GM18519 (cell line): ENCODE results near the gene S100PBP.

ENCODE experiments used
- ATAC-seq: cut with Tn5 transposase; IDR thresholded peaks from one replicate; pipeline ENCODE4 v1.9.1; 2021; ENCODE audit warnings: mild to moderate bottlenecking, moderate library complexity; ENCODE audit not compliant: unreplicated experiment, low FRiP score

The S100PBP gene

DNA sequence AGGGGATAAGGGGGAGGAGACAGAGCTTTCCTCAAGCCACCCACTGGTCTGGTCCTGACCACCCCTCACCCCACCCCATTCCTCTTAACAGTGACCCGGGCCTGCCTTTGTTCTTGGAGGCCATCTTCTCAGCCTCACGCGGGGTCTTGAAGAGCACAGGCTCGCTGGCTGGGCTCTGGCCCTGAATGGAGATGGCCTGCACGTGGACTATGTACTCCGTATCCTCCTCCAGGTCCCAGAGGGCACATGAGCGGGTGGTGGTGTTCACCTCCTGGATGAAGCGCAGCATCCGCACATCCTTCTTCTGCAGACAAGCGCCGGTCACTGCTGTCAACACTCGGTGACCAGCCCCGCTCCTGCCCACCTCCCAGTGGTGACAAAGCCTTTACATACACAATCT lies 50.6 kb downstream of the S100PBP start:
- ATAC-seq: no peak

DNA sequence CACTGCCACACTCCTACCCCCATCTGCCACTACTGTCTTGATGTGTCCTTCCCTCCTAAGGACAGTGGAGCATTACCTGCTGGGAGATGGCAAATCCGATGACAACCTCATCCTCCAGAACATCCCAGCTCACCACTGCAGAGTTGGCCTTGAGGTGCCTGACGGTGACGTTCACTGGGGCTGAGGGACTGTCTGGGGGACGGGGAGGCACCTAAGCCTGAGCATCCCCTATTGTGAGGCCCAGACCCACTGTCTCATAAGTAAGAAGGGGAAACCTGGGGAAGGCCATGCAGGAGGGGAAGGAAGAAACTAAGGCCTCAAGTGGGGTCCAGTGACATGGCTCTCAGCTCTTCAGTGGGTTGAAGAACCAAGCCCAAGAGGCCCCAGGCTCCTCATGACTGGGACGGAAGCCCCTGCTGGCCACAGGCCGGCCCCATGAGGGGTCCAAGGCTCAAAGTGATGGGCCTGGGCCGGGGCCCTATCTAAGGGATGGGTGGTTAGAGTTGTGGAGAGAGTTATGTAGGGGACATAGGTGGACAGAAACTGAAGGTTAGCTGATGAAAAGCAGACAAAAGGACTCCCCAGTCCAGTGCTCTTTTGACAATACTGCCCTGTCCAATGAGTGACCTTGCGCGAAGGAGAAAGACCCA lies 51.5 kb downstream of the S100PBP start:
- no peak for ATAC-seq

DNA sequence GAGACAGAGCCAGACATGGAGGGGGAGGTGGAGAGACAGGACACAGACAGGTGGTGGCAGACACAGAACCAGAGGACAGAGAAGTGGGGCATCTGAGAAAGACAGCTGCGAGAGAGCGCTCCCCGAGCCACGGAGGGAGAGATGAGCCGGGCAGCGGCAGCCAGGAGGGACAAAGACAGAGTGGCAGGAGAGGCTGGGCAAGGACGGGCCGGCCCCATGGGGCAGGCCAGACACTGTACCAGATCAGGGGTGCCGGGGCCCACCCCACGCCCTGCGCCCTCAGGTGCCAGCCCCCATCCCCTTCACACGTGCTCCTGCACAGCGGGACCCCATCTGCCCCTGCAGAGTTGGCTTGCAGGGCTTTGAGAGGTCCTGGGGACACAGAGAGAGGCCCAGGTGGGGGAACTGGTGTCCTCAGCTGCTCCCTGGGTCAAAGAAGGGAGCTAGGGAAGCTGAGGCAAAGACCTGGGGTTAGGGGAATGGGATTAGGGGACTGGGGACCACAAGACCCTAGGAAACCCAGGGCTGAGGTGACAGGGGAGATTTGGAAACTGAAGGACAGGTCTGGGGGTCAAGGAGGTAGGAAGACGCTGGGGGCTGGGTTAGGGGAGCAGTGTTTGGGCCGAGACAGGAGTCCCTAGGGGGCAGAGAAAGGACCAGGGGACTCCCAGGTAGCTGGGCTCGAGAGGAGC lies 52.6 kb downstream of the S100PBP start:
- no peak for ATAC-seq

DNA sequence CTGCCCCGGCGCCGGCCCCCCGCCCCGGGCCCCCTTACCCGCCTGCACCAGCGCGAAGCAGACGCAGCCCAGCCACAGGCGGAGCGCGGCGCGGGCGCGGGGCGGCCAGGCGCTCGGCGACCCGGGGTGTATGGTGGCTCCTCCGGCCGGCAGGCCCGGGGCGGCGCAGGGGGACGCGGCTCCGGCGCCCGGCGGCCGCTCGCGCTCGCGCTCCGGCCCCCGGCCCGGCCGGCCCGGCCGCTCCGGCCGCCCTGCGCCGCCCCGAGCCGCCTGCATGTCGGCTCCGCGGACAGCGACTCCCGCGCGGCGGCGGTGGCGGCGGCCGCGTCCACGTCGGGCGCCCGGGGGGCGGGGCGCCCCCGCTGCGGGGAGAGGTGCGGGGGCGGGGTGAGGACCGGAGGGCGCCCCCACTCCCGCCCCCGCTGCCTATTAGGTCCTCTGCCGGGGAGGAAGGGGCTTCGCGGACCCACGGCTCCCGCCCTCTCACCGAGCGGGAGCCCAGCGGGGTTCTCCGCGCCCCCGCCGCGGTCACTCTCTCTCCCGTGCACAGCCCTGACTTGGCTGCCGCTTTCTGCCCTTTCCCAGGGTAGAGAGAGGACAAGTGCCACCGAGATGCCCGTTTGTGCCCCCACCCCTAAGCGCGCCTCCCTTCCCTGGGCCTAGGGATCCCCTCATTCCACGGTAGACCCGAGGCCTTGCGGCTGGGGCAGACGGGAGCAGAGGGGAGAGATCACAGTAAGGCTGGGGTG lies 53.3 kb downstream of the S100PBP start, which contains the start of gene FNDC5:
Gene FNDC5, minus strand, starts transcription at position 298 of the 749 bp plus-strand sequence.
- no peak for ATAC-seq

DNA sequence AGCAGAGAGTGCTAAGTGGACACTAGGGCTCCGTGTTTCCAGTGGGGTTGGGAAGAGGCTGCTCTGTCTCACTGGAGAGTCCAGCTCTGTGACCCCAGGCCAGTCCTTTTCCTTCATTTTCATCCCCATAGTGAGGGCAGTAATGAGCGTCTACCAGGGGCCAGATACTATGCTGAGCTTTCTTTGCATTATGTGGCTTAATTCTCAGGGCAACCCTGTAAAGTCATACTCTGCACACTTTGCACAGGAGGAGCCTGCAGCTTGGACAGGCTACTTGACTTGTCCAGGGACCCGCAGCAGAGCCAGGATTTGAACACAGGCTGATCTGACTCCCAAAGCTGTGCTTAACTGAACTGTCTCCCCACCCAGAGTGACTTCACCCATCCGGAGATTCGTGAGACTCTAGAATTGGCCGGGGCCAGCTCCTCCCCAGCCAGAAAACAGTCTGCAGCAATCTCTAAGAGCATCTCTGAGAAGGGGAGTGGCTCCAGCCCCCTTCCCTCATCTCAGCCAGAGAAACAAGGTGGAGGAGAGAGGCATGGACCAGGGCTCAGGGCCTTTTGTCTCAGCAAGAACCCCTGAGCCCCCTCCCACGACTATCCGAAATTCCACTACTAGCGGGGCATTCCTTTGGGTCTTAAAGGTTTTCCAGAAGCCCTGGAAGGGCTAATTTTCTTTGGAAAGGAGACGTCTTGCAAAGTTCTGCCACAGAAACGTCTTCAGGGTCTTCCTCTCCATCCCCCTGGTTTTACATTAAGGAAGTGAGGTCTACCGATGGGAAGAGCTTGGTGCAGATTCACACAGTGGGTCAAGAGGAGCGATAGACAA lies 54.1 kb downstream of the S100PBP start:
- ATAC-seq: no peak

DNA sequence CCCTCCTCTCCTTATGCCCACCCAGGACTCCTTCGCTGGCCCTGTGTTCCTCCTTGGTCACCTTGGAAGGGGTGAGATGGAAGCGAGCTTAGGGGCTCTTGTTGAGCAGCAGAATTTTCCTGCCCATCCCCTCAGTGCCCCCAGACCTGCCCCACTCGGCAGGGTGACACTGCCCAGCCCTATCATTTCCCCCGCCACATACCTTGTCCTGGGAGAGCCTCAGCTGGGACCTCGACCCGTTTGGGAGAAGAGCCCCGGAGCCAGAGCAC lies 54.7 kb downstream of the S100PBP start:
- no peak for ATAC-seq

DNA sequence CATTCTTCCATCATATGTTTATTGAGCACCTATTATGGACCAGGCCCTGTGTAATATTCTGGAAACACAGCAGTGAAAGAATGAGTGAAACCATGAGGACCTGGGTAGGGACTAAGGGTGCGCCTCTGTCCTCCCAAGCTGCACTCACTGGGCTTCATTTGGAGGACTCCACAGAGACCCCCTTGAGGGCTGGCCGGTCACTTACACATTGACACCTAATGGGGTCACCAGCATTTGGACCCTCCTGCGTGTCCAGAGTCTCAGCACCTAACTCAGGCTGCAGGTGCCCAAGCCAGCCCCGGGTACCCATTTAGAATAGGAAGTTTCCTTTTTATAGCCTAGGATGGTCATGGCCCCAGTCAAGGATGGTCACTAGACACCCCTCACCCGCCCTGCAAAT lies 56.0 kb downstream of the S100PBP start:
- ATAC-seq: no peak

DNA sequence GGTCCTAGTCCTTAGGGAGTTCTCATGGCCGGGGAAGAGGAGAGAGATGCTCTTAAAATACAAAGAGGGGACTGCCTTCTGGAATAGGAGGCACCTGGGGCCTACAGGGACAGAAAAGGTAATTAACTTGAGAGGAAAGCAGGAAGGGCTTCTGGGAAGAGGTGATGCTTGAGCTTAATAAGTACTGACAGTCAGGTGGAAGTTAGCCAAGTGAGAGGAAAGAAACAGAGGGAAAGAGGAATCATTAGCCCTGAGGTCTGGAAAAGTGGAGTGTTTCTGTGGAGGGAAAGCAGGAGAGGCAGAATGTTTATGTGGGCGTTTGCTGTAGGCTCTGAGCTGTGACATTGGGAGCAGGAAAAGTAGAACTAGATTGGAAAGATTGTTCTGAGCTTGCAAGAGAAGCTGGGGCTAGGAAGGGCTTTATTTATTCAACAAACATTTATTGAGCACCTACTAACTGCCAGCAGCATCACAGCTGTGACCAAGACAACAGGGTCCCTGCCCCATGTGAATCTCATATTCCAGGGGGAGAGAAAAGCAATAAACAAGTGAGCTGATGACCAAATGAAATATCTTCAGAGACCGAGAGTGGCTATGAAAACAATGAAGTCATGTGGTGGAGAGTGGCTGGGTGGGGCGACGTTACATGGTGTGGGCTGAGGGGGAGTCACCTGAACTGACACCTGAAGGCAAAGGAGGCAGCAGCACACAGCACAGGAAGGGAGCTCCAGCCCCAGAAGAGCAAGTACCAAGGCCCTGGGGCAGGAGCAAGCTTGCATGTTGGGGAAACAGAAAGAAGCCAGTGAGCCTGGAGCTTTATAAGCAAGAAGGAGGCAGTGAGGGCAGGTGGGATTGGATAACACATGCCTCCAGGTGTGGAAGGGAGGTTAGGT lies 57.7 kb downstream of the S100PBP start:
- ATAC-seq: no peak

DNA sequence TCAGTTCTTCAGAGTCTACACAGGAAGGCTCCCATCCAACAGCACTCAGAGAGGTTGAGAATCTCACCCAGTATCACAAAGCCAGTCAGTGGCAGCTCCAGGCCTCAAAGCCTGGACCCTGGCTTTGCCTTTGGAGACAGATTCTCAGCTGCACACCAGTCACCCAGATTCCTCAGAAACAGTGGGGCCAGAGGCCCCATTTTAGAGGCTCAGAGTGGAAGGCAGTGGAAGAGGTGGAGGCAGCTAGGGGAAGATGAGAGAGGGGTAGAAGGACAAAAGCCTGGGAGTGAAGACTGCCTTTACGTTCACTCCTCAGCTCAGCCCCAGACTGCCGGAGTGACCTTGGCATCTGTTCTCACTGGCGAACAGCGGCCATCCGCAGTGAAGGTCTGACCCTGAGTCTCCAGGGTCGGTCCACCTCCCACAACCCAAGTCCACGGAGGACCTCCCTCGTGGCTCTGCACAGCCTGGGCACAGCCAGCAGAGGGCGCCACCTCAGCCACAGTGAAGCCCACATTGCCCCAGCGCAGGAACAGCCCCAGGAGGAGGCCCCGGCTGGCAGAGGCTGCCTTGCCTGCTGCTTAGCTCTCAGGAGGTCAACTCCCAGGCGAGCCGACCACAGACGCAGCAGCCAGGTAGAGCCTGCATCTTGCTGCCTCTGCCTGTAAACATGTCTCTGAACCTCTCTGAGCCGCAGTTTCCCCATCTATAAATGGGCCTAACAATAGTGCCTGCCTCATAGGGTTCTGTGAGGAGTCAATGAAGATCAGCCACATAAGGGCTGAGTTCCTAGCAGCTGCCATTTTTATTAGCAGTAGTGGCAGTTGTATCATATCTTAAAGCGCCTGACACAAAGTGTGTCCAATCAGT lies 59.1 kb downstream of the S100PBP start:
- no peak for ATAC-seq

DNA sequence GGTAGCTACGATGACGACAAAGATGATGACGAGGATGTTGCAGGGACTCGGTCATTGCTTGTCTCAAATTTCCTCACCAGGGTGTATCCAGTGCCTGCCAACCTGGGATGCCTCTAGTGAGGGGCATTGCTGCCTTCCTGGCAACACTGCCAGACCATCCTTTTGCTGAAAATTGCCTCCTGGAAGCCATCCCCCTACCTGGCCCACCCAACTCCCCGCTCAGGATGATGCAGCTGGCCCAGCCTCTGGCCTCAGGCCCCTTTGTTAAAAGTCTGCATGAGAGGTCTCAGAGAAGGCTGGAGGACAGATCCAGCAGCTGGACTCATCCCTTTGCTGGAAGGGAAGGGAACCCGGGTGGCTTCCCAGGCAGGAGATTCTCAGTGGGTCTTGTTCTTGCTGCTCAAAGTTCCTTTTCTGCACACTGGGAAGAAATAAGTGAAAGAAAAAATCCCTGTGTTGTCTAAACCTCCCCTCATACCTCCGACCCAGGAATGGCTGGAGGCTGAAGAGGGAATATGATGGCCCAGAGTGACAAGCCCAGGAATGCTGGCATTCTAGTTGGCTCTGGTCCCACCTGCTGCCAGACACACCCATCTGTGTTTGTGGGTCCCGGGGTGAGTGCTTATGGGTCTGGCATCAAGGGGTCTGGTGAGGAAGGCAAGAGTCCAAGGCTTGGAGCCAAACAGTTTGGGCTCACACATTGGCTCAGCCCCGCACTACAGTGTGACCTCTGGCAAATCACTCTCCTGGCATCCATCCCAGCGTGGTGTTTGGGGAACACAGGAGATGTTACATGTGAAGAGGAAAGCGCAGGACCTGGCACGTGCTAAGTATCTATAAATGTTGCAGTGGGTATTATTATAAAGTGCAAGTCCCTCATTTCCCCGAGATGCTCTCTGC lies 60.0 kb downstream of the S100PBP start:
- ATAC-seq: no peak

DNA sequence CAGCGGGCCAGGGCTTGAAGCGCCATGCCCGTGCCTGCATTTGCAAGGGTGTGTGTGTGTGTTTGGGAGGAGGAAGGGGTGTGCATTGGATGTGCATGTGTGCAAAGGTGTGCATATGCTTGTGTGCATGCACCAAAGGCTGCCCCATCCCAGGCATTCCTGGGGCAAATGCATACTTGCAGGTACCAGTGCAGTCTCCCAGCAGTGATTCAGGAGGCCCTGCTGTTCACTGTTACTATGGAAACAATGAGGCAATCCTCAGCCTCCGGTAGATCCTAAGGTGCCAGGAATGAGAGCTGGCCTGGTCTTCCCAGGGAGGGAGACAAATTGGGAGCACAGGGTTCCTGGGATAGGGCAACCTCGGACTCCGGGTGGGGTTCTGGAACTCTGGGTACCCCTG lies 60.7 kb downstream of the S100PBP start:
- no peak for ATAC-seq

DNA sequence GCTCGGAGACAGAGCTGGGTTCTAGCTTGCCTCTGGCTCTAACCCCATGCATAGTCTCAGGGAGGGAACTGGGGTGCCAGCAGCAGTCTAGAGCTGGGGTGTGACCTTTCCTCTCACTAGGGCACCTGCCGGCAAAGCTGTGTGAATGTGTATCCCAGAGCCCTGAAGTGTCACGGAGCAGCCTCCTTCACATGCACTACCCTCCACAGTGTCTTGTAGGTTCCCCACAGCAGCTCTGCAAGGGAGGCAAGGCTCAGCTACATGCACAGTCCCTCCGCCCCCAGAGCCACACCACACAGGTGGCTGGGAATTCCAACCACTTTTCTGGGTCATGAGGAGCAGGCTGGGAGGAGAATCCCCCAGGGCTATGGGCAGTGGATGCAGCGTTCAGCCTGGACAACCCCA lies 61.2 kb downstream of the S100PBP start:
- no peak for ATAC-seq

DNA sequence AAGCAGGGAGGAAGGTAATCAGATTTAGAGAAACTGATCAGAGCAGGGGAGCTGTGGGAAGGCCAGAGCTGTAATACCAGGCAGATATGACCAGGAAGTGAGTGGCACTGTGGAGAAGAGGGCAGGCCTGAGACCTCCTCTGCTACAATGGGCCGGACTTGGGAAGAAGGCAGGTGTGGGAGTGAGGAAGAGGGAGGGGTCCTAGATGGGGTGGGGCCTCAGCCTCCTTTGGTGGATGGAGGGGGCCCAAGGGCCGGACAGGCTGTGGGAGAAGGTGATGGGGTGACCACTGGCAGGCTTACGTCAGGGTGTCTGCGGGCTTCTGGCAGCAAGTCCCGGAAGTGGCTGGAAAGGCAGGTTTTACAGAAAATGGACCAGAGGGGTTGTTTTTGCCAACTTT lies 63.8 kb downstream of the S100PBP start:
- ATAC-seq: no peak

DNA sequence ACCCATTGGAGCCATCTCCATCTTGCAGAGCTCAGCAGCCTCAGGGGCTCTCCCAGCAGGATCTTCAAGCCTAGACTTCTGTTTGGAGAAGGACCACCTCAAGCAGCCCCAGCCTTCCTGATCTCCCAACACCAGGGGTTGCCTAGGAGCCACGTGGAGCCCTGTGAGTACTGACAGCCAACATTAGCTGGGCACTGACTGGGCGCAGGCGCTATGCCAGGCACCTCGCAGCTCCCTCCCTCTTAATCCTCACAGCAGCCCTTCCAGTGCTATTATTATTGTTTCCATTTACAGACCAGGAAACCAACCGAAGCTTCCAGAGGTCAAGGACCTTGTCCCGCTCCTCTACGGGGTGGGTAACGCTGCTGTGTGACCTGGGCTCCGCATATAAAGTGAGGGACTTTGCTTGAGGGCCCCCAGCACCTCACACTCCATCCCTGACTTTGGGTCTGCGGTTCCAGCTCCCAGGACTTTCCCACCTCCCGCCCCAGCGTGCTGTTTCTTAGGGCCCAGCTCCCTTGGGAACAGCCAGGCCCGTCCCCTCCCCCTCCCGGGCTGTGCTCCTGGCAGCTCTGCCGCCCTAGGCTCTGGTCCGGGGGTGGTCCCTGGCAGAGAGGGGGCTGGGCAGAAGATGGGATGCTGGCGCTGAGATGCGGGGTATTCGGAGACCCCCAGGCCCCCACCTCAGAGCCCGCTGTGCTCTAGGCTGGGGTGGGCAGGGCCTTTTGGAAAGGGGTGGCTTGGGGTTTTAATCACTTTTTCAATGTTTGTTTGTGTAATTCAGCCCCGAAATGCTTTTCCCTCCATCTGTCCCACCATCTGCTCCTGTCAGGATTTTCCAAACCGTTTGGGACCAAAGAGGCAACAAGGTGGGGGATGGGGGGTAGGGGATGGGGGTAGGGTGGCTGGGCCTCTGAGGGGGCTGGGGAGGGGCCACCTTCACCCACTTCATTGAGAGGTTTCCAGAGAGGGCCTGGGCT lies 64.7 kb downstream of the S100PBP start:
- no peak for ATAC-seq

DNA sequence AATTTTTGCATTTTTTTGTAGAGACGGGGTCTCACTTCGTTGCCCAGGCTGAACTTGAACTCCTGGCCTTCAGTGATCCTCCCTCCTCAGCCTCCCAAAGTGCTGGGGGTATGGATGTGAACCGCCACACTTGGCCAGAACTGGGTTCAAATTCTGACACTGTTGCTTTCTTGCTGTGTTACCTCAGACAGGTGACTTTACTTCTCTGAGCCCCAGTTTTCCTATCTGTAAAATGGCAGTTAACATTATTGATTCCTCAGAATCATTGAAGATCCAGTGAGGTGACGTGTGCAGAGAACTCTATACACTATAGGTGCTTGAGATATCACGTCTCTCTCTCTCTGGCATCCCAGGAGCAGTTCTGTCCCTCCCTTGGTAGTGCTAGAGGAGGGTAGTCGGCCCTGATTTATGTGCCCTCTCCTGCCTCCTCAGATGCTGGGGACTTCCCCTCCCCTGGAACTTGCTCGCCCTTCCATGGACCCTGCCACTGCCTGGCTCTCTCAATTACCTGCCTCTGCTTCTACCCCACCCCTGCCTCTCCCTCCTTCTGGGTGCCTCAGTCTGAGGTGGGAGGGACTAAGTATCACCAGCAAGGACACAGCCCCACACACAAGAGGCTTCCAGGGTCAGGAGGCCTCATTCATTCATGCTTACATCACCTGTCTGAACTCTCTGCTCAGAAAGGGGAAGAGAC lies 66.0 kb downstream of the S100PBP start:
- ATAC-seq: no peak

DNA sequence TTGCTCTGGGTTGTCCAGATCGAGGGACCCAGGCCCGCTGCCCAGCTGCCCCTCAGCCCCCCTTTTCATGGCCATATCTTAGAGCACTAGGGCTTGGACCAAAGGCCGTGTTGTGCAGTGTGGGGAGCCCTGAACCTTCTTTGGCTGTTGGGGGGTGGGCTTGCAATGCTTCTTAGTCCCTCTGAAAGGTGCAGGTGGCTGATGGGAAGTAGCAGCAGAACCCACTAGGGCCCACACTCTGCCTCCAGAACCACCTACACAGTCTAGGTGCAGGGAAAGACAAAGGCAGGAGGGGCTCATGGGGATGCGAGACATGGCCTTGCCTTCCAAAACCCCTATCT lies 66.5 kb downstream of the S100PBP start:
- no peak for ATAC-seq

DNA sequence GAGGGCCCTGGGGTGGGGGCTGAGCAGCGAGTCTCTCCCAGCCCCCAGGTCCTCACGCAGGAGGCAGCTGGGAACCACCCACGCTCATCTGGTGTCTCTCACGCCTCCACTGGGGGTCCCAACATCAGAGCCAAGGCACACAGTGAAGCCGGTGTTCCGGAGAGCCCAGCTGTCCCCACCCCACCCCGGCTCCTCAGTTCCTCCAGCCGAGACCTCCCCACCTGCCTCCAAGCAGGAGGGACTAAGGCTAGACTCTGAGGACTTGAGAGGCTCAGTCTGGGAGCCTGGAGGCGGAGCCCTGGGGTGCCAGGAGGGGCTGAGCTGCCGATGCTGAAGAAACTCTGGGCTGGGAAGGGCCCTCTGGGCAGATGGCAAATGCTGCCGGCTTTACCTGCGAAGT lies 67.3 kb downstream of the S100PBP start:
- no peak for ATAC-seq
